ENCODE measurements around the gene NXPH4.

The NXPH4 gene

GRCh38 chr12:57242691-57243454 is 26.3 kb downstream of the NXPH4 start:
- no peak for DNase-seq (ENCODE audit: low spot score)

- no peak for DNase-seq (ENCODE audit: low spot score)
These were observed 27.1 kb downstream of the NXPH4 start for GRCh38 chr12:57243521-57244311.

- no peak for DNase-seq (ENCODE audit: low spot score)
These were observed 27.7 kb downstream of the NXPH4 start for GRCh38 chr12:57244312-57244696.

DNA sequence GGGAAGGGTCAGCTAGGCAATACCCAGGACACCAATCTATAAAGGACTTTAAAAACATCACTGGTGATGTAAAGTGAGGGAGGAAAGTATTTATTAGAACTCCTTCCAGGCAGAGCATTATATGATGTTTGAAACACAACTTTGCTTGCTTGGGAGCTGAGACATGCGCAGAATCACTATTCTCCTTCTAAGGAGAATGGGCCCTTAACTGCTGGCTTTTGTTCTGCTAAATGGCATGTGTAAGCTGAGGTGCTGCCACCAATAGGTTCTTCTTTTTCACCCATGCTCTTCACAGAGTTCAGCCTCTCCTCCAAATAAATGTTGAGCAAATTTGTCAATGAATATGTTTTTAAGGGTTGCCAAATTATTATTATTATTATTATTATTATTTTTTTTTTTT is 30.4 kb downstream of the NXPH4 start:
- DNase-seq (ENCODE audit: low spot score) = no peak

GRCh38 chr12:57248934-57249742 is 32.5 kb downstream of the NXPH4 start:
- no peak for DNase-seq (ENCODE audit: low spot score)

DNA sequence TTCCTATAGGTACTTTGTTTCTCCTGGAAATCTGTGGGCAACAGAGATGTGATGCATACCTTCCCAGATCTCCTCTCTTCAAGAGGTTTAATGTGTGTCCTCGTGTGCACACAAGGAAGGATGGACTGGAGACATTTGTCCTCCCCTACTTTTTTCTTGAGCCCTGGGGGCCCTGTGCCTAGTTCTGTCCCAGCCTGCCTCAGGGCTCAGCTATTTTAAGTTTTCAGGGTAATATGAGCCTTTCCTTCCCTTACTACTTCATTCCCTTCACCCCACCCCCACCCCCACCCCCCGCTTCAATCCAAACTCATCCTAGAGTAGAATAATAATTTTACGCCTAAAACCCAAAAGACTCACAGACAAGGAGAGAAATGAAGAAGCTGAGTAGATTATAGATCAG is 33.9 kb downstream of the NXPH4 start:
- DNase-seq (ENCODE audit: low spot score) = no peak

GRCh38 chr12:57250956-57251355 is 34.4 kb downstream of the NXPH4 start, which contains the start of gene STAC3:
STAC3 (minus strand) TSS chr12:57251187; CDS start chr12:57249636, 1,551 bp downstream.
- no peak for DNase-seq (ENCODE audit: low spot score)

DNA sequence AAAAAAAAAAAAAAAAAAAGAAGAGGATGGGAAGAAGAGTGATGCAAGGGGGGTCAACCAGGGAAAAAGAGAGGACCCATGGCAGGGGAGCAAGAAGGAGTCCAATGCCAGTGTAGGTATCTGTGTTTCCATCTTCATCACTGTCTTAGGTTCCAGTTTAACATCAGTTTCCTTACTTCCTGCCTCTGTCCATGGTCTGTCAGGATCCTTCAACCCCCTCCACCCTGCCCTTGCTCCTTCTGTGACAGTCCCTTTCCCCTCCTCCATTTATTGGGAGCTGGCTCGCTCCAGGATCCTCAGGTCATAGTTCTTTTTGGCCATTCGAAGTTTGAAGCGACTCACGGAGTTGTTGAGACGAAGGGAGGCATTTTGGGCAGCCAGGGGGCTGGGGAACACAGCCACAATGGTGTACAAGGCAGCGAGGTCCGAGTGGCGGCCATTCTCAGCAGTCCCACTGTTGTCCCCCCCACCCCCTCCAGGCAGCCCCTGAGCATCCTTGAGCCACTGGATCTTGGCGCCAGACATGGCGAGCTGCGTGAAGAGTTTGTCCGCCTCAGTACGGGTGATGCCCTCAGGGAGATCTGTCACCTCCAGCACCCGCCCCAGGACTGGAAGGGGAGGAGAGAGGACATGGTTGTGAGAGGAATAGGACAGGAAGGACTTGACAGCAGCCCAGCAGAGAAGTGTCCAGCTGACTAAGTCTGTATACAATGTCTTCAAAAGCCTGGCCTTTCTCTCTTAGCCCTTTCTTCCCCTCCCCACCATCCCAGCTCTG is 38.1 kb downstream of the NXPH4 start:
- no peak for DNase-seq (ENCODE audit: low spot score)

GRCh38 chr12:57255916-57256315 is 39.3 kb downstream of the NXPH4 start:
- DNase-seq (ENCODE audit: low spot score) = no peak

DNA sequence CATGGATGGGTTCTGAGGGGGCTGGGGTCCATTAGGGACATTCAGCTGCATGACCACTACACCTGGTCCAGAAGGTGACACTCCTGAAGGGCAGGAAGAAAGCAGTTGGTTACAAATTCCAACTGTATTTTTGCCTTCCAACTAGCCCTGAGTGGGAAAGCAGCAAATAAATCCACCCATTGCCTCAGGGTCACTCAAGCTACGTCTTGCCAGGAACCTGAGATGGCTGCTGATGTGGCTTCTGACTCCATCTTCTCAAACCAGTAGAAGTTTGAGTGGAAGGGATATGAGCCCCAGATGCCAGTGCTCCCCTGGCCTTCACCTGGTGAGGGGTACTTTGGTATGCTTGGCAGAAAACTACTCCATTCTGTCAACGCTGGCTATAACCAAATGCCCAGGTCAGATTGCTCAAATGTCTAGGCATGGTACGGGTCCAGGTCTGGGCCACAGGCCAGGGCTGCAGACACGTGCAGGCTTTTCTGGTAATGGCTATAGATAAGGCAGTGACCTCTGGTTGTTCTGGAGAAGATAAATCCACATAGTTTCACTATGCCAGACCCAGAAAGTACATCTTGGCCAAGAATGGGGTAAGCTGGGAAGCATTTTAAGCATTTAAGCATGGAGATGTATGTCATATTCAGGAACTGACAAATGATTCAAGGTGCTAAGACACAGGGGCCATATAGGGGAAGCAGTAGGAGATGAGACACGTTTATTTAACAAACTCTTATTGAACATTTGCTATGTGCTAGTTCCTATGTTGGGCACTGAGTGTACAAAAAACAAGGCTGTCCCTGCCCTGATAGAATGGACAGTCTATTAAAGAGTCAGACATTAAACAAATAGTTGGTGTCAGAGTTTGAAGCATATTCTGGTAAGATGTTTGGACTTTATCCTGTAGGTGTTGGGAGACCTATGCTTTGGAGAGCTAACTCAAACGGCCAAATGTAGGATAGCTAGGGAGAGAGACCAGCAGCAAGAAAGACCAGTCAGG is 42.7 kb downstream of the NXPH4 start:
- DNase-seq (ENCODE audit: low spot score) = no peak

GRCh38 chr12:57260366-57260765 is 43.8 kb downstream of the NXPH4 start:
- no peak for DNase-seq (ENCODE audit: low spot score)

DNA sequence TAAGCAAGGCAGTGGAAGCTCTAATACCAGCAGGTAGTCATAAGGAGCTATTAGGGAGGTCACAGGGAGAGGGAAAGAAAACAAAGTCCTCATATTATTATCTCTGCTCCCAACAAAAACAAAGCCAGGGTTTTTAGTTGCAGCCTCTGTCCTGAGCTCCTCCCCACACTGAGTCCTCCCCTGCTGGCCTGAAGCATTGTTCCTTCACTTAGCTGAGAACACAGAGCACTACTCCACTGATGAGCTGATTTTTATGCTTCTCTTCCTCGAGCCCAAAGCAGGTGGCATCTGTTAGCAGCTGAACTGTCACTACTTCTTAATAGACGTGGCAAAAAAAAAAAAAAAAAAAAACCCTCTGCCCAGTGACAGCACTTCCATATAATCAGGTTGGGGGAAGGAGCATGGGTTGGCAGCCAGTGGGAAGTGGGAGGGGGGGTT is 44.9 kb downstream of the NXPH4 start:
- DNase-seq (ENCODE audit: low spot score) = no peak

DNA sequence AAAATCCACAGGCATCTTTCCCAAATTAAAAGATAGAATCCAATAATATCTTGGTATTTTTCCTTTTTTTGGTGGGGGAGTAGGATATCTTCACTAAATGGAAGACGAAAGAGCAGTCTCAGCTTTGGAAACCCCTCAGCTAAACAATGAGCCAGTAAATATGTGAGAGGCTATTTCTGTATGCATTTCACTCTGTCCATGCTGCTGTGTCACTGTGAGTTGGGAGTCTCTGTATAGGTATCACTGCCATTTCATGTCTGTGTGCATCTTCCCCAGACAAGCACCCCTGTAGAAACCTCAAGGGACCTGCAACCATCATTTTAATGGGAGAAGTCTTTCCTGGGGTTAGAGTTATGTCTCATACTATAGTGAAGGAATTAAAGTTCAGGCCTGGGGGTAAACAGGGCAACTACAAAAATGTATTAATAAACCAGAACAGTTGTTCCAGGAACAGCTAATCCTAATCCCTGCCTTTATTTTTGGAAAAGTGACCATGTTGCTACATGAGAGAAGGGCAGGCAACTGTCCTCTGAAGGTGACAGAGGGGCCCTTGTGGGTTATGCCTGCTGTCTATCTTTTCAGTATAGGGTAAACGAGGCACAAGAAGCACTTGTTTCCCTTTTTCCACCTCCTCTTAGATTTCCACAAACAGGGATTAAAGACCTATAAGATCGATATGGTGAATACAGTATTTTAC is 45.7 kb downstream of the NXPH4 start:
- no peak for DNase-seq (ENCODE audit: low spot score)

- DNase-seq (ENCODE audit: low spot score) = no peak
These were observed 46.5 kb downstream of the NXPH4 start for GRCh38 chr12:57263096-57263495.

DNA sequence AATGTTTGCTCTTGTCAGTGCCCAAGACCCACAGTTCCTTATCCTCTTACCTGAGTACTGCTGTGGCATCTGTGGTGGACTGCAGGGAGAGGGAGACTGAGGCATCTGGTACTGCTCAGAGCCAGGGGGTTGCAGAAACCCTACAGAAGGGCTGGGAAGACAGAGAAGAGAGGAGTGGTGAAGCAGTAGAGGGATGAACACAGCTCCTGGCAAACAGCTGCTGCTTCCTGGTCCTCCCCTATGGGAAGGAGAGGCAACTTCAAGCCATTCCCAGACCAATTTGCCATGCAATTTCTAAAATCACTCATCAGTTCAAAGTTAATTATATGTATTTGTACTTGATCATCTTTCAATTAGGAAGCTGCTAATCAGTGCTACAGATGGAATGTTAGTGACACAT is 50.1 kb downstream of the NXPH4 start:
- no peak for DNase-seq (ENCODE audit: low spot score)

- no peak for DNase-seq (ENCODE audit: low spot score)
These were observed 51.7 kb downstream of the NXPH4 start for GRCh38 chr12:57268264-57268663.

DNA sequence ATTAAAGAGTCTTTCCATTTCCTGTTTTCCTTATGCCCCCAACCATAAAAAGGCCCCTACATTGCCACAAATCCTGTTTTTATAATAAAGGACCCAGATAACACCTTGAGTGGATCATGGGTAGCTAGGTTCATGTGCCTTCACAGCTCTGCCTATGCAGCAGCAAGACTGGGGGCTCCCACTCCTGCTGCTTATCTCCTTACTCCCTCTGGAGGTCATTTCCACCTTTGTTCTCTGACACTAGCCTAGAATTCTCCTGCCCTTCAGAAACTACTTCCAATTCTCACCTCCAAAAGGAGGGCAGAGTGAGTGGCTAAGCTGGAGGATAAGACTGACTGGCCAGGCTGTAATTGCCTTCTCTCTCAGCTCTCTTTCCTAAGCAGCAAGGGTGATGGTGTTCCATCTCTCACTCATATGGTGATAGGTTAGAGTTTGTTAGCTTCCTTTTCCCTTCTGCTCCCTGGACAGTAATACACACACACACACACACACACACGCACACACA is 54.4 kb downstream of the NXPH4 start:
- DNase-seq (ENCODE audit: low spot score) = no peak

DNA sequence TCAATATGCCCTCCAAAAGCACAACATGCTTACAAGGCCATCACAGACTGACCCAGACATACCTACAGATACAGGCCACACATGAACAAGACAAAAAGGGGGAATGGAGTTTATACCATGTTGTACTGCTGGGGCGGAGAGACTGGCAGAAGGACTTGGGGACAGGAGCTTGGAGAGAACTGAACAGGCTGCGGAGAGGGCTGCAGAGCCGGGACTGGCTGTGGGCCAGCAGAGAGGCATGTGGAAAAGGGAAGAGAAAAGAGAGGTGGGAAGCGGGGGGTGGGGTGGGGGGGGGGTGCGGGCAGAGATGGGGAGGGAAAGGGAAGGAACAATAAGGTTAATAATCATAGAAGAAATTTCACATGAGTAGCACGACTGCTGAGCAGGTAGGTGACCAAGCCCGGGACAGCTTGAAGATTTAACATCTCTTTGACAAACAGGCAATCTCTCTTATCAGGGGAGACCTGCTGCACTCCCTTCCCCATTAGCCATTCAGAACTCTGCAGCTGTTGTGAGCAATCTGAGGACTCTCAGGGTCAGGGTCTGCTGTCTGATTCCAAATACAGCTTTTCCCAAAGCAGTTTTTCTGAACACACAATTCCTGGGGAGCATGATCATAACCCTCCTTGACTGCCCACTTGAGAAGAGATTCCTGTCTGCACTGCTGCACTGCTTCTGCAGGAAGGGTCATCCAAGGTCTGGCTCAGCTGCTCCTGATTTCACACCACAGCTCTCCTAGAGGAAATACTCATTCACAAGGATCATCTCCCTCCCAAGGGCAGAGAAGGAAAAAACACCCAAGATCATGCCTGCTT is 56.0 kb downstream of the NXPH4 start:
- DNase-seq (ENCODE audit: low spot score) = no peak

DNA sequence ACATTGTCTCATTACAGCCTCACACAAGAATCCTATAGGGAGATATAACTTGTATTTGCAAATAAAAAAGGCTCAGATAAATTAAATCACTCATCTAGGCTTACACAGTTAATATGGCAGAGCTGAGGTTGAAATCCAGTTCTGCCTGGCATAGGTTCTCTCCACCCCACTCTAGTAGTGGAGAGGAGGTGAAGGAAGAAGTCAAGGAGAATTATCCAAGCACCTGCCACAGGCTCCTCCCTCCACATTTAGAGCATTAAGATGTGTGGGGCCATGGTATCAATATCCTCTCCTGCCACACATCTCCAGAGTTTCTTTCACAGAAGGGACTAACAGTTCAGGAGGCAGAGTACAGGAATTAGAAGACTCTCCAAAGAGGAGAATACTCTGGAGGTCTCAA is 56.9 kb downstream of the NXPH4 start:
- DNase-seq (ENCODE audit: low spot score) = no peak

Data from putamen (tissue), 1 donor.